Globus pallidus (tissue), 1 donor: Measurements from ENCODE around the gene SRSF8.
"Not testable (repeated sequence)": the region's sequence is repeated elsewhere in the genome, so short reads cannot be mapped to it uniquely, and the experiment has no call there.

Experiments used
- DNase-seq: peaks from one replicate; pipeline ENCODE4 v3.0.0-alpha.2; 2015; ENCODE audit warnings: low spot score

The SRSF8 gene

DNA sequence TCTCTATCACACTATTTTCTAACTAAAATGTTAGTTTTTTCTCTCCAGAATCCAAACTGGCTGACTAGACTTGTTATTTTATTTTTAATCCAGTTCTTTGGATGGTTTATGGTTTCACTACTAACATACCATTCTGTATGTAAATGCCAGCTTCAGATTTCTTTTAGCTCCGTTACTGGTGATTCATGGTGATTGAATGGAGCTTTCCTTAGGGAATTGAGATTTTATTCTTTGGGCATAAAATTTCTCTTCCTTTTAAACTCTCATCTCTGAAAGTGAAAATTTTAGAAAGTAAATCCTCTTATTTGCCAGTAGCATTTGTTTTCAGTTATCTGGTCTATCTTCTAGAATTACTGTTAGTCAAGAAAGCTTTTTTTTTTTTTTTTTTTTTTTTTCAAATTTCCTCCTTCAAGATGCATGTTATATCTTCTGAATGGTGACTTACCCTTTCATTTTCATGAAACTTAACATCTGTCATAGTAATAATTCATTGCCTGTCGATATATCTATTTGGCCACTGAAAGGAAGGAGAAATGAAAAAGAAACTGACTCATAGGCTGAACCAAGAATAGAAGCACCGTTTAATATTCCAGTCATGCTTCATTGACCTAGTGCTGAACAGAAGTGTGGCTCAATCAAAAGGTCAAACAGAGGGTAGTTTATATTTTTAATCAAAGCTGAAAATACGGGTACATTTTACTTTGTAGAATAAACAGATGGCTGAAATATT, 29.3 kb downstream of the SRSF8 start:
- peak; percentile 68 for DNase-seq

DNA sequence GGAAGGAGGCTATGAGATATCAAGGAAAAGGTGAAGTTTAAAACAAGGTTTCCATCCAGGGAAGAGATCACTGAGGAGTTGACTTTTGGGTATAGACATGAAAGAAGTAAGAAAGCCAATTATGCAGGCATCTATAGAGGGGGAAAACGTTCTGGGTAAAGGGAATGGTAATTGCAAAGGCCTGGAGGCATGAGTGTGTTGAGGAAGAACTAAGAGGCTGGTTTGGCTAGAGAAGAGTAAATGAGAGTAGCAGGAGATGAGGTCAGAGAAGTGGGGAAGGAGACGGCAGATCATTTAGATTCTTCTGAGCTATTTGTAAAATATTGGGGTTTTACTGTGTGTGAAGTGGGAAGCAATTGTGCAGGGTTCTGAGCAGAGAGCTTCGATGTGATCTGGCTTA, 30.5 kb downstream of the SRSF8 start:
- DNase-seq = no peak

DNA sequence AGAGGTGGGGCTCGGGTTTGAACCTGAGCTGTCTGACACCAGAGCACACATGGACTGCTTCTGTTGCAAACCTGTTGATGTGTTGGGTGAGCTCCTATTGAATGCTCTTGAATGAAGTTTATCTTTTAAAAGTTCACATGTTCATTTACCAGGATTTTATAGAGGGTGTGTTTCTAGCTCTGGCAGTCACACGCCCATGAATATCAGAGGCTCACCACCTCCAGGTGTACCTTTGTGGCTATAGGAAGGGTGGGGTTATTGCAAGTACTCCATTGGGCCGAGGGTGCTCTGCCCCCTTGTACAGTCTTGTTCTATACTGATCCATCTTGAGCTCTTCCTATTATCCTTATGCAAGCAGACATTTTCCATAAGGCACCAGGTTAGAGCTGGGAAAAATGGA, 32.1 kb downstream of the SRSF8 start:
- no peak for DNase-seq

DNA sequence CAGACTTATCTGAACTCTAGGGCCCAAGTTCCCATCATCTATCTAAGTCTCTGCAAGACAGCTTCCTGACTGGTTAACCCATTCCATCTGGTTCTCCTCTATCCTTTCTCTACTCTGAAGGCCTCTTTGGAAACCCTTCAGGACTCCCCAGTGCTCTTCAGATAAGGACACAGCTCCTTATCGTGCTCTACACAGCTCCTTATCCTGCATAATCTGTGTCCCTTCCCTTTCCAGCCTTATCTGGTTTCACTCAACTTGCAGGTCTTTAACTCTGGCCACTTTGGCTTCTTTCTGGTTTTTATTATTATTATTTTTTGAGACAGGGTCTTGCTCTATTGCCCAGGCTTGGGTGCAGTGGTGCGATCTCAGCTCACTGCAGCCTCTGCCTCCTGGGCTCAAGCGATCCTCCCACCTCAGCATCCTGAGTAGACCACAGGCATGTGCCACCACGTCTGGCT, 33.5 kb downstream of the SRSF8 start:
- no peak for DNase-seq

DNA sequence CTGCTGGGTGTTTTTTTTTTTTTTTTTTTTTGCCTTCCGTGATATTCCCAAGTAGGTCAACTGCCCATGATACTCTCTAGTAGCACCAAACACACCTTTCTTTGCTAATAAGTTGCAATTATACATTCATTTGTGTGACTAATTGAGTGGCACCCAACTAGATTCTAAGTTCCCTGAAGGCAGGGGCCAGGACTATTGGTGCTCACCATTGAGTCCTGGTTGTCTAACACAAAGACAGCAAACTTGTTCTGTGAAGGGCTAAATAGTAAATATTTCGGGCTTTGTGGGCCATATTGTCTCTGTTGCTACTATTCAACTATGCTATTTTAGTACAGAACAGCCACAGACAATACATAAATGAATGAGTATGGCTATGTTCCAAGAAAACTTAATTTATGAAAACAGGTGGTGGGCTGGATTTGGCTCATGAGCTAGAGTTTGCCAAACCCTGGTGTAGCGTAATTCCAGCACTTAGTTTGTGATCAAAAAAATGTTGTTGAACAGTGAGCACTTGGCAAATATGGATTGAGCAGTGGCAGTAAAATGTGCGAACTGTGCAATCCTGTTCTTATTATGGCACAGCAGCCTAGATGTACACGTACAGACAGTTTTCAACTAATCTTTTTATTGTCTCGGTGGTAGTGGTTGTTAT, 34.3 kb downstream of the SRSF8 start:
- no peak for DNase-seq

DNA sequence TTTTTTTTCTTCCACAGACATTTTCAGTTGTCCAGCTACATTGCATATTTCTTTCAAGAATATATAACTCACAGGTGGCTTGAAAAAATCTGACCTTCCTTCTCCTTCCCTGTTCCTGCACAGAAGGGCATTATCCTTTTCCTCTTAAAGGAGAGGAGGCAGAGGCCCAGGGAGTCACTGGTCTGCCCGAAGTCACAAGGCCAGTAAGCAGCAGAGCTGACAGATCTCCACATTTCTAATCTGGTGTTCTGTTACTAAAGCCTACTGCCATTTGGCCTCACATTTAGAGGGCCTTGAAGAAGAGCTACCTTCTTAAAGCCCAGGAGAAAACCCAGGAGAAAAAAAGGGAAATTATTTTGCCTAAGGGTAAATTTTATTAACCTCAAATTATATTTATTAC, 35.2 kb downstream of the SRSF8 start:
- DNase-seq = no peak

DNA sequence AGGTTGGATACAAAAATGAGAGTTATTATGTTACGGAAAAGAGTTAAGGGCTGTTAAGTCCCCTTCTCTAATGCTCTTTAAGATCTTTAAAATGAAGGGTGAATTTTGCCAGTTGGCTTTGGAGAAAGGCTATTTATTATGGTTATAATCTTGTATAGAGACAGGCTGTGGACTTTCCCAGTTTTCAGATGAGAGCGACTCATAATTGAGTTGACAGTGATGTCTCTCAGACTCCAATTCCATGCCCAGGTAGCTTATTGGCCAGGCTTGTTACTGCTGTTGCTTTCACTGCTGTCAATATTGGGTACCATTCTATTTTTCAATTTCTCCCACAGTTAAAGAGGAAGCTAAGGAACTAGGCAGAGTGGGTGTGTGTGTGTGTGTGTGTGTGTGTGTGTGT, 36.0 kb downstream of the SRSF8 start:
- no peak for DNase-seq

DNA sequence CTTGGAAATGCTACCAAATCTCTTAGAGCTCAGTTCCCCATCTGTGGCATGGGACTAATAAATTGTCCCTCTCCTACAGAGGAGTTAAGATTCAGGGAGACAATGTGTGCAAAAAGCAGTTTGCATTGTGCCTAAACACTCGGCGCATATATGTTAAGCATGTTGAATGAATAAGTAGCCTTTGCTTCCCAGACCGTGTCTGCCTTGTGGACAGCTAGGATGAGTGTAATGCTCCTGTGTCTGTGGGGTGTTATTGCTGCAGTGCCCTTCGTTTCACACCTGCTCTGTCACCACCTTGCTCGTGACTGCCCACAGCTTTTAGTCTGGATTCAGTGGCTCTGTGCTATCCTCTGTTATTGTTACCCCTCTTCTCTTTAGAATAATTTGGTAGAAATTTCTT, 37.0 kb downstream of the SRSF8 start:
- no peak for DNase-seq

DNA sequence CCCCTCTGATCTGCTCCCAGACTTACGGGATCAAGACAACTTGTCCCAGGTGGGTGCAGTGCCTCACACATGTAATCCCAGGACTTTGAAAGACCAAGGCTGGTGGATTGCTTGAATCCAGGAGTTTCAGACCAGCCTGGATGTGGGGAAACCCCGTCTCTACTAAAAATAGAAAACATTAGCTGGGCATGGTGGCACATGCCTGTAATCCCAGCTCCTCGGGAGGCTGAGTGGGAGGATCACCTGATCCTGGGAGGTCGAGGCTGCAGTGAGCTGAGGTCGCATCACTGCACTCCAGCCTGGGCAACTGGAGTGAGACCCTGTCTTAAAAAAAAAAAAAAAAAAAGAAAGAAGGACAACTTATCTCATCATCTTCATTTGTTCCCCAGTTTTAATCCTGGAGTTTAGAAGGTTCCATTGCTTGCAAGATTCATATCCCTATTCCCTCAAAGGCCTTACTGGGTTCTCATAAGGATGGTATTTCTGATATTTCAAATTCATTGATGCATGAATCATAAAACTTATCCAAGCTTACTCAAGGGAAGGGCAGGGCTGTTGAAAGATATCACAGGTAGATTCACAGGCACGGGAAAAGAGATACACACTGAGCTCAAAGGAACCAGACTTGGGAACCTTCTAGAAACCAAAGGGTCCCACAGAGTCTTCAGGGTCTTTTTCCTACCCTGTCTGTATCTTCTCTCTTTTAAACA, 37.6 kb downstream of the SRSF8 start:
- no peak for DNase-seq

DNA sequence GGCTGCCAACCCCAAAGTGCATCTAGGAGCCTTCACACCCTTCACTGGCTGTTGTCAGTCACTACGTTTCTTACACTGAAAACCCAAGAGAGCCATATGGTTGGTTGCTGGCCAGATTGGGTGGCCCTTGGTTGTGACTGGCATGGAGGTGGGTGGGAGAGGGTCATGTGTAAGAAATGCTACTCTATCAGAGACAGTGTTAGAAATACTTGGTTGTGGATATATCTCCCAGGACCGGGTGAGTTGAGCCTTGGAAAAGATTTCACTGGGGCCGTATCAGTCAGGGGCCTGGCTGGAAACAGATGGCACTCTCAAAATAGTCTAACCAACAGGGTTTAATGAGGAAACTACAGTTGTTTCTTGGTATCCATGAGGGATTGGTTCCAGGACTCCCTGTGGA, 38.1 kb downstream of the SRSF8 start:
- no peak for DNase-seq

DNA sequence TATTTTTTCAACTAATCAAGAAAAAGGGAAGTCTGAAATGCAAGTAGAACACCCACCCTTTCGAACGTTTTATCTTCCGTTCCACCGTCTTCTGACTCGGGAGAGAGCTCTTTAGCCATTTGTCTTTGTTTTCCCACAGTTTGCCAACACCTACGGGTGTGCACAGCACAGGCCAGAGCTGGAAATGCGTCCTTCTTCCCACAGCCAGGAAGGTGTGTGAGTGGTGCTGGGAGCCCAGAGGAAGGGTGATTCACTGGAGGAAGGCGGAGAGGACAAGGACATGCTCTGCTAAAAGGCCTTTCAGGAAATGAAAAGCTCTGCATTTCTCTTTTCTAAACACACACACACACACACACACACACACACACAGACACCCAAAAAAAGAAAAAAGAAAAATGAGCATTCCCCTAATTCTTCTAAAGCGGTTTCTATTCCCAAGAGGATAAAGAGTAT, 41.5 kb downstream of the SRSF8 start:
- no peak for DNase-seq

DNA sequence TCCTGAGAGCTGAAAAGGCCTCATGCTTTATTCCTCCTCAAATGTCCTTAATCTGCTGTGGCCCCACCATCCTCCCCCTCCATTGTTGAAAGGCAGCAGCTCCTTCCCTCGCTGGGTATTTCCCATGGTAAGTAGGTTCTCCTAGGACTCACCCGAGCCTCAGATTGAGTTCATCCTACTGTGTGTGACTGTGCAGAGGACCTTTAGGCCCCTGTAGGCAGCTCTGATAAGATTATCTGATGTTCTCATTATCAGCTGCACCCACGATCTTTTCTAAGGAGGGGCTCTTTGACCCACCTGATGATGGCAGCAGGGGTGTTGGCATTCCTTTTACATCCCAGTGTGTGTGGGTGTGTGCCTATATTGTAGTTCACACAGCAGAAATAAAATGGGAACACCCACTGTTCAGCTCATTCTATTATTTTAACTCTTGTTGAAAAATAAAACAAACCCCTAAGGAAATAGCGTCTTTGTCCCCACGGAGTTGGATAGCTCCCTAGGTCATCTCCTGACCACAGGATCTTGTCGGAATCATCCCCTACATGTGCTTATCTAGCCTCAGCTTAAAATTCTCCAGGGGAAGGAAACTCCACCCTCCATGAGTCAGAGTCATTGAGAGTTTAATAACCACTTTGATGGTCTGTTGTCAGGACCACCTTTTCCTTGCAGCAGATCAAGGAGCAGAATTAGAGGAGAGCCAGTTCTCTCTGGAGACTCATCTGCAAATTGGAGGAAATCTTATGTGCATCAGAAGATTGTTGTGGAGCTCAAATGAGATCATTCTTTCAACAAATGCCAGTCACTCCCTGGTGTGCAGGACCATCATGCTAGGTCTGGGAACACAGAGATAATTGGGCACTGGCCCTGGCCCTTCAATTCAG, 42.2 kb downstream of the SRSF8 start:
- DNase-seq = no peak

DNA sequence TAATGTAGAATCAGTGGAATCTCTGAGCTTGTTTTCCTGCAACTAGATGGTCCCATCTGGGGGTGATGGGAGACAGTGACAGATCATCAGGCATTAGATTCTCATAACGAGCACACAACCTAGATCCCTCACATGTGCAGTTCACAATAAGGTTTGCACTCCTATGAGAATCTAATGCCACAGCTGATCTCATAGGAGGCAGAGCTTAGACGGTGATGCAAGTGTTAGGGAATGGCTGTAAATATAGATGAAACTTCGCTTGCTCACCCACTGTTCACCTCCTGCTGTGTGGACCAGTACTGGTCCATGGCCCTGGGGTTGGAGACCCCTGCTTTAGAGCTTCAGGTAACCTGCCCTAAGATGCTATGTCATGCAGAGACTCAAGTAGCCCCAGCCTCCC, 44.8 kb downstream of the SRSF8 start:
- not testable (repeated sequence) for DNase-seq

DNA sequence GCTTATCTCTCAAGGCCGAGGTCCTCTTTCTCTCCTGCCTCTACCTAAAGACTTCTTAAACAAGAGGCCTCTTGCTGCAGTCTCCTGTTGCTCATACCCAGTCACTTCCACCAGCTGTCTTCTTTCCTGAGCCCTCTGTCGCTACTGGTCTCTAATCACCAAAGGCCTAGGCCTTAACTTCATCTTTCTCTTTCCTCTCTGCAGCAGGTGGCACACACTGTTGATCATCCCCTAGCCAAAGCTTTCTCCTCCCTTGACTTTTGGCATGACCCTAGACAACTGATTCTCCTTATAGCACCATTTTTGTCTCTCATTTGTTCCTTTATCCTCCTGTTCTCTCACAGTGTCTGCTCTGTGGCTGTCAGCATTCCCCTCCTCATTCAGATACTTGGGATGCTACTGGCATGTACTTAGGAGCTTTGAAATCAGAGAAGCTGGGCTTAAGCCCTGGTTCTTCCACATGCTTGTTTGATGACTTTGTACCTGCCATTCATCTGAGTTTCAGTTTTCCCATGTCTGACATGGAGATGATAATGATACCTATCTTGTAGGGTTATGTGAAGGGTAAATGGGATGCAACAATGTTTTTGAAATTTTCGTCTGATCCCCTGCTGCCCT, 45.3 kb downstream of the SRSF8 start:
- no peak for DNase-seq

DNA sequence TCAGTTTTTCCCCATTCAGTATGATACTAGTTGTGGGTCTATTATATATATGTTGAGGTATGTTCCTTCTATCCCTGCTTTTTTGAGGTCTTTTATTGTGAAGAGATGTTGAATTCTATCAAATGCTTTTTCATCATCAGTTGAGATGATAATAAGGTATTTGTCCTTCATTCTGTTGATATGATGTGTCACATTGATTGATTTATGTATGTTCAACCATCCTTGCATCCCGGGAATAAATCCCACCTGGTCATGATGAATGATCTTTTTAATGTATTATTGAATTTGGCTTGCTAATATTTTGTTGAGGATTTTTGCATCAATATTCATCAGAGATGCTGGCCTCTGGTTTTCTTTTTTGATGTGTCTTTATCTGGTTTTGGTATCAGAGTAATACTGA, 48.9 kb downstream of the SRSF8 start:
- DNase-seq = no peak

DNA sequence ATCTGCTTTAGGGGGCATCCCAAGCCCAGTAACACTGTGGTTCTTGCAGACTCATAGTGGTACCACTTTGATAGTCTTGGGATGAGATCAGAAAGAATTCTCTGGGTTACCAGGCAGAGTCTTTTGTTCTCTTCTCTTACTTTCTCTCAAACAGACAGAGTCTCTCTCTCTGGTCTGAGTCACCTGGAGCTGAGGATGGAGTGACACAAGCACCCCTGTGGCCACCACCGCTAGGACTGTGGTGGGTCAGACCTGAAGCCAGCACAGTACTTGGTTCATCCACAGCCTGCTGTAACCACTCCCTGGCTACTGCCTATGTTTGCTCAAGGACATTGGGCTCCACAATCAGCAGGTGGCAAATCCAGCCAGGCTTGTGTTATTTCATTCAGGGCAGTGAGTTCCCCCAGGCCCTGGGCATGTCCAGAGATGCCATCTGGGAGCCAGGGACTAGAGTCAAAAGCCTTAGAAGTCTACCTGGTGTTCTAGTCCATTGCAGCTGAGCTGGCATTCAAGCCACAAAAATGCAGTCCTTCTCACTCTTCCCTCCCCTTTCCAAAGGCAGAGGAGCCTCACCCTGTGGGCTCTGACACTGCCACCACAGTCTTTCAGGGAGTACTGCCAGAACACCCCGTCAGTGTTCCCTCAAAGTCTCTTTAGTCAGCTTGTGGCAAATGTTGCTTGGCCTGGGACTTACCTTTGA, 52.8 kb downstream of the SRSF8 start:
- DNase-seq = no peak
